Measurements from ENCODE around the gene VGLL4.

DNA sequence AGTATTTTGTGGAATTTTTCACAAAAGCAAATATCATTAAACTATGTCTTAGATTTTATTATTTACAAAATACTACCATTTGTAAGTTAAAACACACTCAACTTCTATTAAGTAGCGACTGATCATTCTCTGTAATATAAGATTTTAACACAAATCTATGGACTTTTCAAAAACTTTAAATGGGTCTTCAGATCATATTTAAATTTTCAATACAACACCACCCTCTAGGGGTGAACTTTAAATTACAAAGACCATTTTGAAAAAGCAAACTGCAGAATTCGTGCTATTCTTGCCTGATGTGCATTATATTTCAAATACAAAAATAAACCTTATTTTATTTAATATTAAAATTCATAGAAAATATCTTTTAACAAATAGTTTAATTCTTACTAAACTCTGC is 8.2 kb upstream of the VGLL4 start:
- TF ChIP-seq, protein P1, sequence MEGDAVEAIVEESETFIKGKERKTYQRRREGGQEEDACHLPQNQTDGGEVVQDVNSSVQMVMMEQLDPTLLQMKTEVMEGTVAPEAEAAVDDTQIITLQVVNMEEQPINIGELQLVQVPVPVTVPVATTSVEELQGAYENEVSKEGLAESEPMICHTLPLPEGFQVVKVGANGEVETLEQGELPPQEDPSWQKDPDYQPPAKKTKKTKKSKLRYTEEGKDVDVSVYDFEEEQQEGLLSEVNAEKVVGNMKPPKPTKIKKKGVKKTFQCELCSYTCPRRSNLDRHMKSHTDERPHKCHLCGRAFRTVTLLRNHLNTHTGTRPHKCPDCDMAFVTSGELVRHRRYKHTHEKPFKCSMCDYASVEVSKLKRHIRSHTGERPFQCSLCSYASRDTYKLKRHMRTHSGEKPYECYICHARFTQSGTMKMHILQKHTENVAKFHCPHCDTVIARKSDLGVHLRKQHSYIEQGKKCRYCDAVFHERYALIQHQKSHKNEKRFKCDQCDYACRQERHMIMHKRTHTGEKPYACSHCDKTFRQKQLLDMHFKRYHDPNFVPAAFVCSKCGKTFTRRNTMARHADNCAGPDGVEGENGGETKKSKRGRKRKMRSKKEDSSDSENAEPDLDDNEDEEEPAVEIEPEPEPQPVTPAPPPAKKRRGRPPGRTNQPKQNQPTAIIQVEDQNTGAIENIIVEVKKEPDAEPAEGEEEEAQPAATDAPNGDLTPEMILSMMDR (IDR thresholded peaks at IDR 0.05) = peak; percentile 73
- TF ChIP-seq EZH2 (IDR thresholded peaks at IDR 0.05) (no peak), EZH2phosphoT487 (IDR thresholded peaks at IDR 0.05) (no peak)

All from neural progenitor cell (in vitro differentiated cells).